Measurements from ENCODE around the gene RHBDF1. TPM values are rescaled to one million over a fixed set of nuclear protein-coding genes. Genes with fewer than 3 reads are reported as not detected.

Gene RHBDF1
- polyA plus RNA-seq, 3 donors, result 0.20 TPM; not detected in 2

- no peak overlapping the region for H3K27ac Mint-ChIP-seq
- peaks cover 7% of the 10 kb centered on the region for H3K4me1 Mint-ChIP-seq
- H3K9me3 Mint-ChIP-seq, result no peaks in the 10 kb centered on the region
Observed at GRCh38 chr16:62968-63391, 9.5 kb downstream of the RHBDF1 start.

GRCh38 chr16:62283-62967 lies 10.0 kb downstream of the RHBDF1 start:
- H3K27ac ChIP-seq (ENCODE audit: low read depth in 1 of 2, low read length in 2 of 2), result no peak overlapping the region
- no peaks in the 10 kb centered on the region for H3K79me2 ChIP-seq (ENCODE audit: insufficient read depth, low read length)
- DNase-seq, result no peak
- Mint-ChIP-seq H3K36me3 (peaks cover 9 to 10% of the 10 kb centered on the region in 2 donors), H3K27ac (peak overlapping the region in 1 of 7 donors; percentile 75), H3K9me3 (no peaks in the 10 kb centered on the region), H3K27me3 (ENCODE audit: low read depth in 3 of 3) (peaks cover 2 to 13% (median 6%) of the 10 kb centered on the region in 3 donors), H3K4me1 (peaks cover 13% of the 10 kb centered on the region), H3K4me3 (no peak overlapping the region)
- no peak overlapping the region for H3K4me3 ChIP-seq (replicated peaks in 1 of 3; ENCODE audit: low read depth in 2 of 3, low read length in 3 of 3)
- H3K9ac ChIP-seq (ENCODE audit: insufficient read depth, low read length, poor library complexity, severe bottlenecking), result no peak overlapping the region
- H4K20me1 ChIP-seq (ENCODE audit: insufficient read depth, low read length), result no peaks in the 10 kb centered on the region
- intact Hi-C loops (cut with micrococcal nuclease), result no loop called here
- H3K4me1 ChIP-seq (ENCODE audit: control insufficient read depth in 1 of 2, insufficient read depth in 2 of 2, low read length in 2 of 2), result no peaks in the 10 kb centered on the region
- peaks cover 0 to under 1% of the 10 kb centered on the region in 2 donors for H3K36me3 ChIP-seq (replicated peaks in 1 of 2; ENCODE audit: control insufficient read depth in 1 of 2, insufficient read depth in 2 of 2, low read length in 2 of 2)
- TF ChIP-seq, protein P1, sequence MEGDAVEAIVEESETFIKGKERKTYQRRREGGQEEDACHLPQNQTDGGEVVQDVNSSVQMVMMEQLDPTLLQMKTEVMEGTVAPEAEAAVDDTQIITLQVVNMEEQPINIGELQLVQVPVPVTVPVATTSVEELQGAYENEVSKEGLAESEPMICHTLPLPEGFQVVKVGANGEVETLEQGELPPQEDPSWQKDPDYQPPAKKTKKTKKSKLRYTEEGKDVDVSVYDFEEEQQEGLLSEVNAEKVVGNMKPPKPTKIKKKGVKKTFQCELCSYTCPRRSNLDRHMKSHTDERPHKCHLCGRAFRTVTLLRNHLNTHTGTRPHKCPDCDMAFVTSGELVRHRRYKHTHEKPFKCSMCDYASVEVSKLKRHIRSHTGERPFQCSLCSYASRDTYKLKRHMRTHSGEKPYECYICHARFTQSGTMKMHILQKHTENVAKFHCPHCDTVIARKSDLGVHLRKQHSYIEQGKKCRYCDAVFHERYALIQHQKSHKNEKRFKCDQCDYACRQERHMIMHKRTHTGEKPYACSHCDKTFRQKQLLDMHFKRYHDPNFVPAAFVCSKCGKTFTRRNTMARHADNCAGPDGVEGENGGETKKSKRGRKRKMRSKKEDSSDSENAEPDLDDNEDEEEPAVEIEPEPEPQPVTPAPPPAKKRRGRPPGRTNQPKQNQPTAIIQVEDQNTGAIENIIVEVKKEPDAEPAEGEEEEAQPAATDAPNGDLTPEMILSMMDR (IDR thresholded peaks at IDR 0.05), result no peak
- H3K9me3 ChIP-seq (replicated peaks in 1 of 2; ENCODE audit: control insufficient read depth in 1 of 2, insufficient read depth in 1 of 2, low read length in 2 of 2), result no peaks in the 10 kb centered on the region
- H3K4me2 ChIP-seq (replicated peaks; ENCODE audit: extremely low read depth, low read length, poor library complexity, severe bottlenecking), result no peak overlapping the region
- no peak overlapping the region for H2AFZ ChIP-seq (ENCODE audit: insufficient read depth, low read depth, low read length, poor library complexity, severe bottlenecking)
- H3K27me3 ChIP-seq (ENCODE audit: control insufficient read depth in 2 of 2, insufficient read depth in 2 of 2, low read length in 2 of 2), result peaks cover 0 to 4% of the 10 kb centered on the region in 2 donors
- 94% methylated on average over 30 of the region's 34 CpGs for WGBS (ENCODE audit: insufficient coverage)

More at GRCh38 chr16:62968-63391, 9.5 kb downstream of the RHBDF1 start:
- intact Hi-C loops (cut with micrococcal nuclease), result no loop called here
- Histone ChIP-seq H3K9ac (ENCODE audit: insufficient read depth, low read length, poor library complexity, severe bottlenecking) (no peak overlapping the region), H3K4me3 (replicated peaks in 1 of 3; ENCODE audit: low read depth in 2 of 3, low read length in 3 of 3) (no peak overlapping the region), H3K9me3 (replicated peaks in 1 of 2; ENCODE audit: control insufficient read depth in 1 of 2, insufficient read depth in 1 of 2, low read length in 2 of 2) (no peaks in the 10 kb centered on the region), H4K20me1 (ENCODE audit: insufficient read depth, low read length) (no peaks in the 10 kb centered on the region), H3K79me2 (ENCODE audit: insufficient read depth, low read length) (no peaks in the 10 kb centered on the region), H3K27me3 (ENCODE audit: control insufficient read depth in 2 of 2, insufficient read depth in 2 of 2, low read length in 2 of 2) (peaks cover 0 to 4% of the 10 kb centered on the region in 2 donors), H3K27ac (ENCODE audit: low read depth in 1 of 2, low read length in 2 of 2) (no peak overlapping the region), H3K36me3 (replicated peaks in 1 of 2; ENCODE audit: control insufficient read depth in 1 of 2, insufficient read depth in 2 of 2, low read length in 2 of 2) (no peaks in the 10 kb centered on the region), H3K4me2 (replicated peaks; ENCODE audit: extremely low read depth, low read length, poor library complexity, severe bottlenecking) (no peak overlapping the region), H2AFZ (ENCODE audit: insufficient read depth, low read depth, low read length, poor library complexity, severe bottlenecking) (no peak overlapping the region), H3K4me1 (ENCODE audit: control insufficient read depth in 1 of 2, insufficient read depth in 2 of 2, low read length in 2 of 2) (no peaks in the 10 kb centered on the region)
- WGBS (ENCODE audit: insufficient coverage), result 92% methylated on average over 19 of the region's 21 CpGs
- peaks cover 2 to 18% (median 6%) of the 10 kb centered on the region in 3 donors for H3K27me3 Mint-ChIP-seq (ENCODE audit: low read depth in 3 of 3)
- no peak for DNase-seq
- H3K4me3 Mint-ChIP-seq, result no peak overlapping the region
- H3K36me3 Mint-ChIP-seq, result peaks cover 5 to 8% of the 10 kb centered on the region in 2 donors
- TF ChIP-seq, protein P1 (IDR thresholded peaks at IDR 0.05), result no peak
